ENCODE measurements around the gene NOVA2. TPM values are rescaled to one million over a fixed set of nuclear protein-coding genes. Genes with fewer than 3 reads are reported as not detected.
A peak's percentile ranks its signal among the peaks of the same experiment; 100 is the strongest.

NOVA2 gene
- total RNA-seq, 2 donors from 2014 or later, result not detected

- Mint-ChIP-seq H3K9me3 (no peaks in the 10 kb centered on the region), H3K36me3 (peaks cover 5% of the 10 kb centered on the region), H3K27me3 (peaks cover 12 to 23% of the 10 kb centered on the region in 2 donors), H3K27ac (no peak overlapping the region), H3K4me1 (ENCODE audit: low read depth in 2 of 2) (peaks cover 12 to 24% of the 10 kb centered on the region in 2 donors), H3K4me3 (no peak overlapping the region)
- ATAC-seq, result no peak
- DNase-seq (ENCODE audit: low spot score), result no peak
Observed at GRCh38 chr19:45994456-45994997, 20.9 kb upstream of the NOVA2 start.

GRCh38 chr19:45990113-45990728 lies 16.6 kb upstream of the NOVA2 start:
- H3K4me1 Mint-ChIP-seq (ENCODE audit: low read depth in 2 of 2), result no peaks in the 10 kb centered on the region
- H3K9me3 Mint-ChIP-seq, result no peaks in the 10 kb centered on the region
- H3K27ac Mint-ChIP-seq, result no peak overlapping the region
- H3K4me3 Mint-ChIP-seq, result no peak overlapping the region
- H3K36me3 Mint-ChIP-seq, result no peaks in the 10 kb centered on the region
- ATAC-seq (no peak), DNase-seq (ENCODE audit: low spot score) (no peak)
- H3K27me3 Mint-ChIP-seq, result peaks cover 21 to 27% of the 10 kb centered on the region in 2 donors

GRCh38 chr19:45985321-45985720 lies 11.7 kb upstream of the NOVA2 start:
- Mint-ChIP-seq H3K4me1 (ENCODE audit: low read depth in 2 of 2) (no peaks in the 10 kb centered on the region), H3K4me3 (no peak overlapping the region), H3K9me3 (no peaks in the 10 kb centered on the region), H3K36me3 (no peaks in the 10 kb centered on the region), H3K27me3 (peaks cover 28 to 37% of the 10 kb centered on the region in 2 donors), H3K27ac (no peak overlapping the region)
- DNase-seq (ENCODE audit: low spot score) (no peak), ATAC-seq (no peak)

GRCh38 chr19:45981350-45981749 lies 7.7 kb upstream of the NOVA2 start:
- Mint-ChIP-seq H3K27ac (no peak overlapping the region), H3K4me3 (no peak overlapping the region), H3K4me1 (ENCODE audit: low read depth in 2 of 2) (no peaks in the 10 kb centered on the region), H3K36me3 (no peaks in the 10 kb centered on the region), H3K27me3 (peaks cover 22 to 45% of the 10 kb centered on the region in 2 donors), H3K9me3 (no peaks in the 10 kb centered on the region)
- ATAC-seq, result no peak
- DNase-seq (ENCODE audit: low spot score), result no peak

GRCh38 chr19:45978156-45978555 lies 4.5 kb upstream of the NOVA2 start:
- ATAC-seq (no peak), DNase-seq (ENCODE audit: low spot score) (no peak)
- H3K4me3 Mint-ChIP-seq, result no peak overlapping the region
- H3K27ac Mint-ChIP-seq, result no peak overlapping the region
- no peaks in the 10 kb centered on the region for H3K36me3 Mint-ChIP-seq
- H3K9me3 Mint-ChIP-seq, result no peaks in the 10 kb centered on the region
- peaks cover 34 to 55% of the 10 kb centered on the region in 2 donors for H3K27me3 Mint-ChIP-seq
- H3K4me1 Mint-ChIP-seq (ENCODE audit: low read depth in 2 of 2), result no peaks in the 10 kb centered on the region

- peaks cover 40 to 65% of the 10 kb centered on the region in 2 donors for H3K27me3 Mint-ChIP-seq
- no peaks in the 10 kb centered on the region for H3K36me3 Mint-ChIP-seq
- H3K4me1 Mint-ChIP-seq (ENCODE audit: low read depth in 2 of 2), result peaks cover 12% of the 10 kb centered on the region in 2 donors
Observed at GRCh38 chr19:45976178-45976577, 2.5 kb upstream of the NOVA2 start.

GRCh38 chr19:45975306-45976070 lies 1.8 kb upstream of the NOVA2 start:
- H3K4me1 Mint-ChIP-seq (ENCODE audit: low read depth in 2 of 2), result peaks cover 12 to 15% of the 10 kb centered on the region in 2 donors
- no peak for DNase-seq (ENCODE audit: low spot score)
- H3K9me3 Mint-ChIP-seq, result no peaks in the 10 kb centered on the region
- no peak overlapping the region for H3K27ac Mint-ChIP-seq
- no peaks in the 10 kb centered on the region for H3K36me3 Mint-ChIP-seq
- no peak overlapping the region for H3K4me3 Mint-ChIP-seq
- ATAC-seq, result no peak
- peaks cover 43 to 71% of the 10 kb centered on the region in 2 donors for H3K27me3 Mint-ChIP-seq

More at GRCh38 chr19:45976178-45976577, 2.5 kb upstream of the NOVA2 start:
- Mint-ChIP-seq H3K9me3 (no peaks in the 10 kb centered on the region), H3K27ac (no peak overlapping the region), H3K4me3 (no peak overlapping the region)
- no peak for DNase-seq (ENCODE audit: low spot score)
- ATAC-seq, result no peak

- Mint-ChIP-seq H3K27ac (no peak overlapping the region), H3K27me3 (peaks cover 54 to 78% of the 10 kb centered on the region in 2 donors), H3K9me3 (no peaks in the 10 kb centered on the region)
Observed at GRCh38 chr19:45972947-45973540, 621 bp downstream of the NOVA2 start.

GRCh38 chr19:45972081-45972946 lies 1.4 kb downstream of the NOVA2 start:
- no peaks in the 10 kb centered on the region for H3K9me3 Mint-ChIP-seq

More at GRCh38 chr19:45972947-45973540, 621 bp downstream of the NOVA2 start:
- Mint-ChIP-seq H3K4me3 (peak overlapping the region; percentile 21), H3K4me1 (ENCODE audit: low read depth in 2 of 2) (peaks cover 12 to 15% of the 10 kb centered on the region in 2 donors), H3K36me3 (no peaks in the 10 kb centered on the region)
- DNase-seq (ENCODE audit: low spot score), result no peak
- no peak for ATAC-seq

GRCh38 chr19:45971260-45971902 lies 2.3 kb downstream of the NOVA2 start:
- no peak overlapping the region for H3K27ac Mint-ChIP-seq
- H3K9me3 Mint-ChIP-seq, result no peaks in the 10 kb centered on the region
- peaks cover 12 to 15% of the 10 kb centered on the region in 2 donors for H3K4me1 Mint-ChIP-seq (ENCODE audit: low read depth in 2 of 2)
- peaks cover 53 to 73% of the 10 kb centered on the region in 2 donors for H3K27me3 Mint-ChIP-seq
- DNase-seq (ENCODE audit: low spot score) (no peak), ATAC-seq (no peak)
- H3K36me3 Mint-ChIP-seq, result no peaks in the 10 kb centered on the region
- H3K4me3 Mint-ChIP-seq, result no peak overlapping the region

More at GRCh38 chr19:45972081-45972946, 1.4 kb downstream of the NOVA2 start:
- peak overlapping the region; percentile 21 for H3K4me3 Mint-ChIP-seq
- peaks cover 54 to 78% of the 10 kb centered on the region in 2 donors for H3K27me3 Mint-ChIP-seq
- DNase-seq (ENCODE audit: low spot score), result no peak
- peak in 1 of 2 donors; percentile 25 for ATAC-seq
- peaks cover 12 to 15% of the 10 kb centered on the region in 2 donors for H3K4me1 Mint-ChIP-seq (ENCODE audit: low read depth in 2 of 2)
- no peaks in the 10 kb centered on the region for H3K36me3 Mint-ChIP-seq
- no peak overlapping the region for H3K27ac Mint-ChIP-seq

GRCh38 chr19:45969676-45970075 lies 4.0 kb downstream of the NOVA2 start:
- no peaks in the 10 kb centered on the region for H3K9me3 Mint-ChIP-seq
- no peak for DNase-seq (ENCODE audit: low spot score)
- no peaks in the 10 kb centered on the region for H3K36me3 Mint-ChIP-seq
- ATAC-seq, result no peak
- H3K27ac Mint-ChIP-seq, result no peak overlapping the region
- no peak overlapping the region for H3K4me3 Mint-ChIP-seq
- H3K27me3 Mint-ChIP-seq, result peaks cover 47 to 67% of the 10 kb centered on the region in 2 donors
- peaks cover 12 to 15% of the 10 kb centered on the region in 2 donors for H3K4me1 Mint-ChIP-seq (ENCODE audit: low read depth in 2 of 2)

GRCh38 chr19:45968626-45969025 lies 5.0 kb downstream of the NOVA2 start:
- Mint-ChIP-seq H3K27ac (no peak overlapping the region), H3K4me3 (no peak overlapping the region), H3K4me1 (ENCODE audit: low read depth in 2 of 2) (peaks cover 12 to 15% of the 10 kb centered on the region in 2 donors), H3K9me3 (no peaks in the 10 kb centered on the region), H3K36me3 (no peaks in the 10 kb centered on the region), H3K27me3 (peaks cover 44 to 68% of the 10 kb centered on the region in 2 donors)
- DNase-seq (ENCODE audit: low spot score) (no peak), ATAC-seq (no peak)

- H3K4me3 Mint-ChIP-seq, result no peak overlapping the region
- H3K27me3 Mint-ChIP-seq, result peaks cover 41 to 61% of the 10 kb centered on the region in 2 donors
- H3K36me3 Mint-ChIP-seq, result no peaks in the 10 kb centered on the region
- H3K4me1 Mint-ChIP-seq (ENCODE audit: low read depth in 2 of 2), result peaks cover 6 to 10% of the 10 kb centered on the region in 2 donors
- H3K27ac Mint-ChIP-seq, result no peak overlapping the region
- DNase-seq (ENCODE audit: low spot score), result no peak
- H3K9me3 Mint-ChIP-seq, result no peaks in the 10 kb centered on the region
- ATAC-seq, result no peak
Observed at GRCh38 chr19:45967246-45967645, 6.4 kb downstream of the NOVA2 start.

All from natural killer cell treated with Interleukin-12 subunit alpha and Interleukin-12 subunit beta and Interleukin-15 and Interleukin-18, amount 100 ng/mL, for 72 hours (primary cell).